WTC11 (cell line): ENCODE data around the gene CAMP.
"Not testable (repeated sequence)": the region's sequence is repeated elsewhere in the genome, so short reads cannot be mapped to it uniquely, and the experiment has no call there.

Source experiments
- ATF2 ChIP-seq: sonication (generic); formaldehyde crosslinking; IDR thresholded peaks from 2 replicates; pipeline ENCODE4 v1.8.1; 2022; ENCODE audit warnings: low read depth, missing genetic modification reagents, borderline replicate concordance
- CREM ChIP-seq: sonication (generic); formaldehyde crosslinking; IDR thresholded peaks from 2 replicates; pipeline ENCODE4 v1.8.1; 2022; ENCODE audit warnings: mild to moderate bottlenecking, missing genetic modification reagents, moderate library complexity
- CTCF ChIP-seq: fragments of 200-600 bp; IDR thresholded peaks from 2 replicates; pipeline ENCODE4 v1.8.0; 2022; ENCODE audit warnings: antibody characterized with exemption
- JUN ChIP-seq: sonication (generic); formaldehyde crosslinking; IDR thresholded peaks from 2 replicates; pipeline ENCODE4 v1.8.0; 2023; ENCODE audit warnings: mild to moderate bottlenecking, missing genetic modification reagents
- NFYB ChIP-seq: sonication (generic); formaldehyde crosslinking; conservative IDR thresholded peaks from 2 replicates; pipeline ENCODE4 v1.8.0; 2022; ENCODE audit warnings: low read depth, missing genetic modification reagents
- SP1 ChIP-seq: sonication (generic); formaldehyde crosslinking; conservative IDR thresholded peaks from 2 replicates; pipeline ENCODE4 v1.8.1; 2022; ENCODE audit warnings: missing genetic modification reagents
- ZBTB21 ChIP-seq: sonication (generic); formaldehyde crosslinking; IDR thresholded peaks from 2 replicates; pipeline ENCODE4 v1.8.1; 2023; ENCODE audit warnings: mild to moderate bottlenecking, missing genetic modification reagents, borderline replicate concordance
- ZNF263 ChIP-seq: sonication (generic); formaldehyde crosslinking; IDR thresholded peaks from 2 replicates; pipeline ENCODE4 v1.8.1; 2022; ENCODE audit warnings: low read depth, mild to moderate bottlenecking, moderate library complexity, missing genetic modification reagents
- ZNF423 ChIP-seq: fragments of 250-450 bp; sonication (Bioruptor Pico); IDR thresholded peaks from 2 replicates; pipeline ENCODE4 v2.1.2; 2022; ENCODE audit warnings: mild to moderate bottlenecking, moderate library complexity

GRCh38 chr3:48211776-48212175 lies 11.5 kb upstream of the CAMP start:
- TF ChIP-seq SP1 (CRISPR knock-in tag); CTCF; NFYB (CRISPR knock-in tag); JUN (CRISPR knock-in tag); ATF2 (CRISPR knock-in tag); ZNF423 (CRISPR knock-in tag); CREM; ZBTB21 (CRISPR knock-in tag); ZNF263 (CRISPR knock-in tag): not testable (repeated sequence)
